ENCODE results near the gene TRIM25.

Gene TRIM25

DNA sequence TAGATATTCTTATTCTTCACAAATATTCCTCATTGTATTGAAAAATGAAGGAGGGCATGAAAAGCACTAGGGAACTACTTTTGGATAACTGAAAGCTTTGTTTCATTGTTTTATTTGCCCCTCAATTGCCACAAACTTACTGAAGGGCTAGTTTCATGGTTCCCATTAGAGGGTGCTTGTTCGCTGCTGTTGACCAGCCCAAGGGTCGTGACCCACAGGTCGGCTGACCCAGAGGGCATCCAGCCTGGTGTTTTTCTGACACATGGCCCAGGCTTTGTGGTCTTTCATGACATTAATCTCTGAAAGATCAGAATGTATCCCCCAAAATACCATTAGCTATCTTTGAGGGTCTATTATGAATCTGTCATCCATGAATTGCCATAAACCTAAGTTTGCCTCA, 49.9 kb downstream of the TRIM25 start:
- H3K27ac ChIP-seq (ENCODE audit: low read depth, low read length) = no peak overlapping the region
- peaks cover 12% of the 10 kb centered on the region for H3K36me3 ChIP-seq (ENCODE audit: insufficient read depth, low read length)
- peaks cover 8% of the 10 kb centered on the region; the same call in 1 of the 2 replicates for H3K4me1 ChIP-seq (ENCODE audit: insufficient read depth, low read length)
- H3K9ac ChIP-seq (ENCODE audit: low read depth, low read length) = no peak overlapping the region
- H3K9me3 ChIP-seq (ENCODE audit: insufficient read depth, low read depth, low read length) = no peaks in the 10 kb centered on the region
- H3K4me3 ChIP-seq (ENCODE audit: low read length) = no peak overlapping the region
- WGBS = 79% methylated on average over 3 of the region's 3 CpGs
- H3K27me3 ChIP-seq (ENCODE audit: insufficient read depth, low read length) = no peaks in the 10 kb centered on the region

GRCh38 chr17:56861899-56862298, 52.0 kb downstream of the TRIM25 start:
- Histone ChIP-seq H3K4me1 (ENCODE audit: insufficient read depth, low read length) (peaks cover 8% of the 10 kb centered on the region; the same call in 1 of the 2 replicates), H3K27ac (ENCODE audit: low read depth, low read length) (no peak overlapping the region), H3K27me3 (ENCODE audit: insufficient read depth, low read length) (no peaks in the 10 kb centered on the region), H3K36me3 (ENCODE audit: insufficient read depth, low read length) (peaks cover 17% of the 10 kb centered on the region), H3K9ac (ENCODE audit: low read depth, low read length) (no peak overlapping the region), H3K9me3 (ENCODE audit: insufficient read depth, low read depth, low read length) (no peaks in the 10 kb centered on the region), H3K4me3 (ENCODE audit: low read length) (no peak overlapping the region)
- WGBS = 96% methylated on average over 3 of the region's 3 CpGs

DNA sequence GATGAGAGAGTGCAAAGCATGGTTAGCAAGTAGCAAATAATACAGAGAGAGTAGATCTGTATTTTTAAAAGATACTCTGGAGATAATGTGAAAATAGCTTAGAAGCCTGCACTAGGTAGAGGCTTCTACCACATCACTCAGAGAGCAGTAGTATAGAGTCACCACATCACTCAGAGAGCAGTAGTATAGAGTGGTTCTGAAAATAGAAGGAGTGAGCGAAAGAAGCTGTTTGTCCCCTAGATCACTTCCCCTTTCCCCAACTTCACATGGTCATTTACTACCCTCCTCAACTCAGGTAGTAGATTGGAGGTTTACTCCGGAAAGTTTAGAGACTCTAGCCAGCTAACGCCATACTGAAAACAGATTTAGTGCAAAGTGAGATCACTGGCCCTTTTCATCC, 62.8 kb downstream of the TRIM25 start:
- H3K27ac ChIP-seq (ENCODE audit: low read depth, low read length) = no peak overlapping the region
- H3K4me1 ChIP-seq (ENCODE audit: insufficient read depth, low read length) = no peaks in the 10 kb centered on the region
- H3K27me3 ChIP-seq (ENCODE audit: insufficient read depth, low read length) = no peaks in the 10 kb centered on the region
- H3K9me3 ChIP-seq (ENCODE audit: insufficient read depth, low read depth, low read length) = no peaks in the 10 kb centered on the region
- H3K9ac ChIP-seq (ENCODE audit: low read depth, low read length) = no peak overlapping the region
- peaks cover 11% of the 10 kb centered on the region for H3K36me3 ChIP-seq (ENCODE audit: insufficient read depth, low read length)
- WGBS = 100% methylated on average over 2 of the region's 3 CpGs
- H3K4me3 ChIP-seq (ENCODE audit: low read length) = no peak overlapping the region

GRCh38 chr17:56850591-56850990, 63.3 kb downstream of the TRIM25 start:
- Histone ChIP-seq H3K9ac (ENCODE audit: low read depth, low read length) (no peak overlapping the region), H3K27ac (ENCODE audit: low read depth, low read length) (no peak overlapping the region), H3K9me3 (ENCODE audit: insufficient read depth, low read depth, low read length) (no peaks in the 10 kb centered on the region), H3K36me3 (ENCODE audit: insufficient read depth, low read length) (peaks cover 13% of the 10 kb centered on the region), H3K4me1 (ENCODE audit: insufficient read depth, low read length) (no peaks in the 10 kb centered on the region), H3K27me3 (ENCODE audit: insufficient read depth, low read length) (no peaks in the 10 kb centered on the region), H3K4me3 (ENCODE audit: low read length) (no peak overlapping the region)
- 98% methylated on average over 2 of the region's 2 CpGs for WGBS

GRCh38 chr17:56849131-56849530, 64.7 kb downstream of the TRIM25 start:
- 79% methylated on average over 2 of the region's 3 CpGs for WGBS

GRCh38 chr17:56847106-56847505, 66.7 kb downstream of the TRIM25 start:
- Histone ChIP-seq H3K9ac (ENCODE audit: low read depth, low read length) (no peak overlapping the region), H3K4me3 (ENCODE audit: low read length) (no peak overlapping the region), H3K27me3 (ENCODE audit: insufficient read depth, low read length) (no peaks in the 10 kb centered on the region), H3K27ac (ENCODE audit: low read depth, low read length) (no peak overlapping the region), H3K9me3 (ENCODE audit: insufficient read depth, low read depth, low read length) (no peaks in the 10 kb centered on the region), H3K4me1 (ENCODE audit: insufficient read depth, low read length) (no peaks in the 10 kb centered on the region), H3K36me3 (ENCODE audit: insufficient read depth, low read length) (peaks cover 10% of the 10 kb centered on the region)
- WGBS = 90% methylated on average over 4 of the region's 4 CpGs

More at GRCh38 chr17:56849131-56849530, 64.7 kb downstream of the TRIM25 start:
- Histone ChIP-seq H3K27ac (ENCODE audit: low read depth, low read length) (no peak overlapping the region), H3K9ac (ENCODE audit: low read depth, low read length) (no peak overlapping the region), H3K9me3 (ENCODE audit: insufficient read depth, low read depth, low read length) (no peaks in the 10 kb centered on the region), H3K4me3 (ENCODE audit: low read length) (no peak overlapping the region), H3K27me3 (ENCODE audit: insufficient read depth, low read length) (no peaks in the 10 kb centered on the region), H3K36me3 (ENCODE audit: insufficient read depth, low read length) (peaks cover 10% of the 10 kb centered on the region), H3K4me1 (ENCODE audit: insufficient read depth, low read length) (no peaks in the 10 kb centered on the region)

GRCh38 chr17:56845934-56846333, 67.9 kb downstream of the TRIM25 start:
- no peak overlapping the region for H3K27ac ChIP-seq (ENCODE audit: low read depth, low read length)
- H3K36me3 ChIP-seq (ENCODE audit: insufficient read depth, low read length) = peaks cover 8% of the 10 kb centered on the region
- no peaks in the 10 kb centered on the region for H3K9me3 ChIP-seq (ENCODE audit: insufficient read depth, low read depth, low read length)
- H3K4me3 ChIP-seq (ENCODE audit: low read length) = no peak overlapping the region
- WGBS = no CpG with 5 or more reads among the region's 1 CpG
- no peaks in the 10 kb centered on the region for H3K27me3 ChIP-seq (ENCODE audit: insufficient read depth, low read length)
- H3K4me1 ChIP-seq (ENCODE audit: insufficient read depth, low read length) = no peaks in the 10 kb centered on the region
- H3K9ac ChIP-seq (ENCODE audit: low read depth, low read length) = no peak overlapping the region

- H3K9me3 ChIP-seq (ENCODE audit: insufficient read depth, low read depth, low read length) = no peaks in the 10 kb centered on the region
- H3K4me1 ChIP-seq (ENCODE audit: insufficient read depth, low read length) = peaks cover 8% of the 10 kb centered on the region
- no peak overlapping the region for H3K9ac ChIP-seq (ENCODE audit: low read depth, low read length)
- no peak overlapping the region for H3K27ac ChIP-seq (ENCODE audit: low read depth, low read length)
- 0 out of 2 replicates have a peak, but pooled peaks cover 5% of the 10 kb centered on the region for H3K36me3 ChIP-seq (ENCODE audit: insufficient read depth, low read length)
- 97% methylated on average over 2 of the region's 2 CpGs for WGBS
- no peaks in the 10 kb centered on the region for H3K27me3 ChIP-seq (ENCODE audit: insufficient read depth, low read length)
- no peak overlapping the region for H3K4me3 ChIP-seq (ENCODE audit: low read length)
These were observed 71.3 kb downstream of the TRIM25 start for GRCh38 chr17:56842577-56842976.

DNA sequence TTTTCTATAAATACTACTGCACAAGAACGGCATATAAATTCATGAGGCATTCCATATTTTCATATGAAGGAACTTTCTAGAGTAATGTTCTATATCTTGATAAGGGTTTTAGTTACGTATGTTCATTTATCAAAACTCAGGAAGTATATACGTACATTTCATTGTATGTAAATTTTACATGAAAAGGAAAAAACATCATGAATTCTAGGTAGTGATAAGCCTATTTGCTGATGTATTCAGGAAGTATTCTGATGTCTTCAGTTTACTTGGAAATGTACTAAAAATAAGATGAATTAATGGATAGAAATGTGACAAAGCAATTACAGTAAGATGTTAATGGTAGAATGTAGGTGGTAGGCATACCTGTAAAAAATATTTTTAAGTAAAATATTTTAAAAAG, 75.2 kb downstream of the TRIM25 start:
- 100% methylated on average over 1 of the region's 3 CpGs for WGBS
- Histone ChIP-seq H3K4me1 (ENCODE audit: insufficient read depth, low read length) (peaks cover 23% of the 10 kb centered on the region), H3K9ac (ENCODE audit: low read depth, low read length) (no peak overlapping the region), H3K27me3 (ENCODE audit: insufficient read depth, low read length) (peaks cover 29% of the 10 kb centered on the region), H3K9me3 (ENCODE audit: insufficient read depth, low read depth, low read length) (no peaks in the 10 kb centered on the region), H3K27ac (ENCODE audit: low read depth, low read length) (no peak overlapping the region), H3K4me3 (ENCODE audit: low read length) (no peak overlapping the region), H3K36me3 (ENCODE audit: insufficient read depth, low read length) (no peaks in the 10 kb centered on the region)
